ENCODE data around the gene SNX4. TPM values are rescaled to one million over a fixed set of nuclear protein-coding genes. Genes with fewer than 3 reads are reported as not detected.

SNX4 gene
- total RNA-seq, 6 experiments from 2014 or later, result 27.4 to 38.4 (median 33.2) TPM

DNA sequence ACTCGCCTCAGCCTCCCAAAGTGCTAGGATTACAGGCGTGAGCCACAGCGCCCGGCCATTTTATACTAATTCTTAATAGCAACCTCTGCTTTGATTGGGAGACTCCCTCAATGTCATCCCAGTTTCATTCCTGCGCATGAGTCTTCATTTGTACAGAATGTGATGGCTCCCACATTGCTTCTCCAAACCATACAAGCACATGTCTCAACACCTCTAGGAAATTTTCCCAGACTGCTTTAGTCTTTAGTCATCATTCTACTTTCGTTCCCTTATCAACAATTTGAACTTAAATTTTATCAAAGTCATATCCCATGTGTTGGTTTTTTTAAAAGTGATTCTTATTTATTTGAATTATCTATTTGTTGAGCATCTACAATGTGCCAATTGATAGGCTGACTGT, 58.1 kb downstream of the SNX4 start:
- ATAC-seq, result no peak
- H3K4me1 ChIP-seq, result no peaks in the 10 kb centered on the region
- H3K27ac ChIP-seq, result no peak overlapping the region
- no peak overlapping the region for H3K4me3 ChIP-seq
- no peaks in the 10 kb centered on the region for H3K27me3 ChIP-seq
- TF ChIP-seq, protein P1, sequence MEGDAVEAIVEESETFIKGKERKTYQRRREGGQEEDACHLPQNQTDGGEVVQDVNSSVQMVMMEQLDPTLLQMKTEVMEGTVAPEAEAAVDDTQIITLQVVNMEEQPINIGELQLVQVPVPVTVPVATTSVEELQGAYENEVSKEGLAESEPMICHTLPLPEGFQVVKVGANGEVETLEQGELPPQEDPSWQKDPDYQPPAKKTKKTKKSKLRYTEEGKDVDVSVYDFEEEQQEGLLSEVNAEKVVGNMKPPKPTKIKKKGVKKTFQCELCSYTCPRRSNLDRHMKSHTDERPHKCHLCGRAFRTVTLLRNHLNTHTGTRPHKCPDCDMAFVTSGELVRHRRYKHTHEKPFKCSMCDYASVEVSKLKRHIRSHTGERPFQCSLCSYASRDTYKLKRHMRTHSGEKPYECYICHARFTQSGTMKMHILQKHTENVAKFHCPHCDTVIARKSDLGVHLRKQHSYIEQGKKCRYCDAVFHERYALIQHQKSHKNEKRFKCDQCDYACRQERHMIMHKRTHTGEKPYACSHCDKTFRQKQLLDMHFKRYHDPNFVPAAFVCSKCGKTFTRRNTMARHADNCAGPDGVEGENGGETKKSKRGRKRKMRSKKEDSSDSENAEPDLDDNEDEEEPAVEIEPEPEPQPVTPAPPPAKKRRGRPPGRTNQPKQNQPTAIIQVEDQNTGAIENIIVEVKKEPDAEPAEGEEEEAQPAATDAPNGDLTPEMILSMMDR (IDR thresholded peaks at IDR 0.05), result no peak
- TF ChIP-seq POLR2A (IDR thresholded peaks at IDR 0.05), result no peak
- intact Hi-C loops (cut with DNase I), result no loop called here
- 94% methylated on average over 2 of the region's 6 CpGs for WGBS (ENCODE audit: insufficient coverage, low coverage, low lambda C conversion rate, missing lambda C conversion rate)
- peaks cover 0 to 41% (median 10%) of the 10 kb centered on the region in 4 donors for H3K36me3 ChIP-seq
- H3K9me3 ChIP-seq, result no peaks in the 10 kb centered on the region
- no peak for DNase-seq

DNA sequence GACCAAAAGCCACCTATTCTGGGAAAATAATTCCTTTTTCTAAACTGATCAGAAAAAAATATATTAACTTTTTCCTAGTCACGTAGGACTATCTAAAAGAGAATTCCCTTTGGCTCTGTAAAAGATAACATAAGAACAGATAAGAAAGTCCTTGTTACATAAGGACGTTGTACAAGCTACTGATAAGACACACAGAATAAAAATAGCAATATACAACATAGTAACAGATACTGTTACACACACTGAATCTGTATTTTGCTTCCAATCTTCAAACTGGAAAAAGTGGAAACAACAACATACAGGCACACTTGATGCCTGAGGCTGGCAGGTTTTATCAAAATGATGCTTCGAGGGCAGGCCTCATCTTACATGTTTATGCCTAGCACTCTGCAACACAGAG, 59.8 kb downstream of the SNX4 start:
- intact Hi-C loops (cut with DNase I), result no loop called here

GRCh38 chr3:125443923-125444322, 76.1 kb downstream of the SNX4 start:
- H3K4me3 ChIP-seq, result no peak overlapping the region
- 63% methylated on average over 1 of the region's 1 CpG for WGBS (ENCODE audit: insufficient coverage, low coverage, low lambda C conversion rate, missing lambda C conversion rate)
- ATAC-seq (no peak), DNase-seq (no peak)
- intact Hi-C loops (cut with DNase I), result no loop called here
- H3K27ac ChIP-seq, result no peak overlapping the region
- peaks cover 0 to 27% (median 6%) of the 10 kb centered on the region in 4 donors for H3K36me3 ChIP-seq
- H3K4me1 ChIP-seq, result peaks cover 0 to 14% (median 7%) of the 10 kb centered on the region in 4 donors
- TF ChIP-seq POLR2A (IDR thresholded peaks at IDR 0.05), result no peak
- TF ChIP-seq, protein P1 (IDR thresholded peaks at IDR 0.05), result no peak
- H3K9me3 ChIP-seq, result no peaks in the 10 kb centered on the region
- no peaks in the 10 kb centered on the region for H3K27me3 ChIP-seq

More for the DNA sequence above, 59.8 kb downstream of the SNX4 start:
- Histone ChIP-seq H3K4me3 (no peak overlapping the region), H3K27me3 (no peaks in the 10 kb centered on the region), H3K9me3 (no peaks in the 10 kb centered on the region), H3K36me3 (peaks cover 0 to 53% (median 11%) of the 10 kb centered on the region in 4 donors), H3K4me1 (no peaks in the 10 kb centered on the region), H3K27ac (no peak overlapping the region)
- WGBS (ENCODE audit: insufficient coverage, low coverage, low lambda C conversion rate, missing lambda C conversion rate), result 57% methylated on average over 3 of the region's 3 CpGs
- no peak for DNase-seq
- no peak for ATAC-seq
- no peak for TF ChIP-seq POLR2A (IDR thresholded peaks at IDR 0.05)
- TF ChIP-seq, protein P1 (IDR thresholded peaks at IDR 0.05), result no peak

- no peak overlapping the region for H3K27ac ChIP-seq
- ATAC-seq, result no peak
- H3K4me1 ChIP-seq, result peaks cover 0 to 26% (median 12%) of the 10 kb centered on the region in 4 donors
- intact Hi-C loops (cut with DNase I), result no loop called here
- H3K4me3 ChIP-seq, result no peak overlapping the region
- H3K36me3 ChIP-seq, result peaks cover 0 to 13% (median 5%) of the 10 kb centered on the region in 4 donors
- H3K9me3 ChIP-seq, result no peaks in the 10 kb centered on the region
- TF ChIP-seq, protein P1 (IDR thresholded peaks at IDR 0.05), result no peak
- no peak for TF ChIP-seq POLR2A (IDR thresholded peaks at IDR 0.05)
- no peak for DNase-seq
- WGBS (ENCODE audit: insufficient coverage, low coverage, low lambda C conversion rate, missing lambda C conversion rate), result 100% methylated on average over 1 of the region's 1 CpG
- no peaks in the 10 kb centered on the region for H3K27me3 ChIP-seq
Observed at GRCh38 chr3:125442506-125442905, 77.5 kb downstream of the SNX4 start.

GRCh38 chr3:125440970-125441369, 79.0 kb downstream of the SNX4 start:
- TF ChIP-seq, protein P1 (IDR thresholded peaks at IDR 0.05), result no peak
- TF ChIP-seq POLR2A (IDR thresholded peaks at IDR 0.05), result no peak
- H3K9me3 ChIP-seq, result no peaks in the 10 kb centered on the region
- peaks cover 0 to 39% (median 17%) of the 10 kb centered on the region in 4 donors for H3K4me1 ChIP-seq
- H3K27me3 ChIP-seq, result no peaks in the 10 kb centered on the region
- no peak for DNase-seq
- WGBS (ENCODE audit: insufficient coverage, low coverage, low lambda C conversion rate, missing lambda C conversion rate), result 80% methylated on average over 2 of the region's 2 CpGs
- no peak overlapping the region for H3K4me3 ChIP-seq
- no peak for ATAC-seq
- H3K36me3 ChIP-seq, result no peaks in the 10 kb centered on the region
- intact Hi-C loops (cut with DNase I), result no loop called here
- H3K27ac ChIP-seq, result peak overlapping the region in 2 of 3 donors; percentile 31 to 51

All from right lobe of liver (tissue), 6 donors.